Esophagus (tissue), 2 donors: Measurements from ENCODE around the gene AQP3. TPM values are rescaled to one million over a fixed set of nuclear protein-coding genes. Genes with fewer than 3 reads are reported as not detected.

ENCODE experiments used
- H3K27ac ChIP-seq, 2 donors: one replicate each; pipeline ENCODE4 v1.5.1; 2013; ENCODE audit warnings: low read depth in 2 of 2, mild to moderate bottlenecking in 2 of 2, inconsistent platforms in 1 of 2, low read length in 1 of 2, moderate library complexity in 1 of 2
- H3K27me3 ChIP-seq, 2 donors: one replicate each; pipeline ENCODE4 v1.6.1; 2013; ENCODE audit warnings: low read length in 2 of 2, control low read depth in 1 of 2, mild to moderate bottlenecking in 1 of 2; ENCODE audit not compliant: insufficient read depth in 2 of 2, control insufficient read depth in 1 of 2
- H3K36me3 ChIP-seq, 2 donors: one replicate each; pipeline ENCODE4 v1.6.1; 2013; ENCODE audit warnings: low read length in 1 of 2; ENCODE audit not compliant: control insufficient read depth in 2 of 2, insufficient read depth in 2 of 2
- H3K4me1 ChIP-seq, 2 donors: one replicate each; pipeline ENCODE4 v1.6.1; 2013; ENCODE audit warnings: low read length in 1 of 2; ENCODE audit not compliant: control insufficient read depth in 2 of 2, insufficient read depth in 2 of 2
- H3K4me3 ChIP-seq, 2 donors: one replicate each; pipeline ENCODE4 v1.5.1; 2013; ENCODE audit warnings: low read length in 2 of 2, mild to moderate bottlenecking in 2 of 2, low read depth in 1 of 2, moderate library complexity in 1 of 2
- H3K9me3 ChIP-seq, 2 donors: one replicate each; pipeline ENCODE4 v1.6.1; 2013; ENCODE audit warnings: mild to moderate bottlenecking in 2 of 2, low read depth in 1 of 2, low read length in 1 of 2, moderate library complexity in 1 of 2; ENCODE audit not compliant: control insufficient read depth in 2 of 2, insufficient read depth in 1 of 2
- WGBS, 2 donors: extraction: QIAGEN DNeasy Blood & Tissue Kit; methylation state at CpG; one replicate each; pipeline ENCODE4 v1.1.7; 2013; 5-methylcytosine and 5-hydroxymethylcytosine counted together
- polyA plus RNA-seq, 2 donors: library from polyadenylated mRNA; stranded (reverse); fragments of 200-250 nt; gene quantifications; one replicate each; pipeline ENCODE4 v1.2.3, GENCODE V29; 2013
- donor health status: healthy with polysubstance abuse.
- donor health status: Bipolar disorder and iron deficiency.

Gene AQP3
- polyA plus RNA-seq, 2 donors = 933 to 1,009 TPM

DNA sequence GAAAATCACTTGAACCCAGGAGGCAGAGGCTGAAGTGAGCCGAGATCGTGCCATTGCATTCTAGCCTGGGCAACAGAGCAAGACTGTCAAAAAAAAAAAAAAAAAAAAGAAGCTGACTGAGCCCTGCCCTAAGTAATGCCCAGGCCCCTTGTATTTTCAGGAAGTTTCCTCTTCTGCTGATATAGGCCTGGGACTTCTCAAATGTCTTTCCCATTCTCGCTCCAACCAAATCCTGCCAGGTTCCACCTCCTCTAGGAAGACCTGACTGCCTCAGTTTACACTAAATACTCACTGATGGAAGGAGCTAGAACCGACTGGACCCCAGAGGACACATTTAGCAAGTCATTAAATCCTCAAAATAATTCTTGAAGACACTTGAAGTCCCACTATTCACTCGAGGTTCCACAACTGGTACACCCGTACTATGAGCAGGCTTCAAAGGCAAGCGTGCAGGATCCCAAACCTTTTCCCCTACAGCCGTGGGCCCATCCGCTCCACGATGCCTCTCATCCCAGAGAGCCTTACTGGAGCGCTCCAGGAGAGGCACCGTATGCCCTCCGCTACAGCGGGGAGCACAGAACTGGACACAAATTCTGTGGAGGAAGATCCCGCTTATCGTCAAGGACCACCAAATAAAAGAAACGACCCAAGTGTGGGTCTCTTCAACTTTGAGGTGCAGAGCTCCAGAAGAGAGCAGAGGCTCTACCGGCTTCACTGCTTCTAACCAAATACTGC lies 25.7 kb upstream of the AQP3 start:
- H3K36me3 ChIP-seq = peaks cover 24 to 29% of the 10 kb centered on the region in 2 donors
- peak overlapping the region; percentile 86 to 88 for H3K4me3 ChIP-seq
- H3K4me1 ChIP-seq = peaks cover 0 to 9% of the 10 kb centered on the region in 2 donors
- H3K9me3 ChIP-seq = no peaks in the 10 kb centered on the region
- WGBS, 2 donors = 9% methylated on average over 18 of the region's 18 CpGs
- peak overlapping the region in 1 of 2 donors; percentile 69 for H3K27ac ChIP-seq
- no peaks in the 10 kb centered on the region for H3K27me3 ChIP-seq

DNA sequence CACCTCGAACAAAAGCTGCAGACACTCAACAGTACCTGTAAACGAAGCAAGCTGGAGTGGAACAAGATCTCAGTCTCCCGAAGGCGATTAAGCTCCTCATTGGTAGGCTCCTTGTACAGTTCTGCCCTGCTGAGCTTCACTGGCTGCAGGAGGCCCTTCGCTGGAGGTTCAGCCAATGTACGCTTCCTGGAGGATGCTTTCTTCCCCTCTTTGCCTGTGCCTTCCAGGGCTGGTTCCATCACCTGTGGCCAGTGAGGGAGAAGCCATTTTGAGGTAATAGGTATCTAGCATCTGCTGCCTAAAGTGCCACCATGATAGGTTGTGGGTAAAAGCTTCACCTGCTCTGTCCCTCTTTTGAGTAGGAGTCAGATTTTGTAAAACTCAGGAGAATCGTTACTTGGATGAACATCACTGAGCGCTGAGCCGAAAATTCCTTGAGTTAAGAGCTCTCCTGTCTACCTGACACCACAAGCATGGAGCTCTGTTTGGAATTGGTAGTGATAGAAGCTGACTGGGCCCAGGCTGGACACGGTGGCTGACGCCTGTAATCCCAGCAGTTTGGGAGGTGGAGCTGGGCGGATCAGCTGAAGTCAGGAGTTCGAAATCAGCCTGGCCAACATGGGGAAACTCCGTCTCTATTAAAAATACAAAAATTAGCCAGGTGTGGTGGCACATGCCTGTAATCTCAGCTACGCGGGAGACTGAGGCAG lies 24.9 kb upstream of the AQP3 start:
- Histone ChIP-seq H3K4me1 (peaks cover 0 to 9% of the 10 kb centered on the region in 2 donors), H3K36me3 (peaks cover 29 to 36% of the 10 kb centered on the region in 2 donors), H3K9me3 (no peaks in the 10 kb centered on the region), H3K27ac (no peak overlapping the region), H3K4me3 (peak overlapping the region in 1 of 2 donors; percentile 86), H3K27me3 (no peaks in the 10 kb centered on the region)
- WGBS, 2 donors = 82 to 87% methylated on average over 16 of the region's 16 CpGs

DNA sequence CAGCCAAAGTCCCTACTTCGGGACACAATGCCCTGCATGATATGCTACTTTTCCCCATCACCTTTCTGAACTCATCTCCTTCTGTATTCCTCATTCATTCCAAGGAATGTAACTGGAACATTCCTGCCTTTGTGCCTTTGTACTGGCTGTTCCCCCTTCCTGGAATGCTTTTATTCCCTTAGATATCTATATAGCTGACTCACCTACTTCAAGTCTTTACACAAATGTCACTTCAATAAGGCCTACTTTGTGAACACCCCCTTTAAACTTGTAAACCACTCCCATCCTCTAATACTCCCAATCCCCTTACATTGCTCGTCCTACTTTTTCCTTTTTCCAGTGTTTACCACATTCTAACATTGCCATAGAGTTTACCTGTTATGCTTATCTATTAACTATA lies 24.0 kb upstream of the AQP3 start:
- H3K9me3 ChIP-seq = no peaks in the 10 kb centered on the region
- H3K27me3 ChIP-seq = no peaks in the 10 kb centered on the region
- no peak overlapping the region for H3K4me3 ChIP-seq
- H3K4me1 ChIP-seq = peaks cover 0 to 12% of the 10 kb centered on the region in 2 donors
- no peak overlapping the region for H3K27ac ChIP-seq
- 70 to 93% methylated on average over 2 of the region's 2 CpGs for WGBS, 2 donors
- peaks cover 32 to 44% of the 10 kb centered on the region in 2 donors for H3K36me3 ChIP-seq

DNA sequence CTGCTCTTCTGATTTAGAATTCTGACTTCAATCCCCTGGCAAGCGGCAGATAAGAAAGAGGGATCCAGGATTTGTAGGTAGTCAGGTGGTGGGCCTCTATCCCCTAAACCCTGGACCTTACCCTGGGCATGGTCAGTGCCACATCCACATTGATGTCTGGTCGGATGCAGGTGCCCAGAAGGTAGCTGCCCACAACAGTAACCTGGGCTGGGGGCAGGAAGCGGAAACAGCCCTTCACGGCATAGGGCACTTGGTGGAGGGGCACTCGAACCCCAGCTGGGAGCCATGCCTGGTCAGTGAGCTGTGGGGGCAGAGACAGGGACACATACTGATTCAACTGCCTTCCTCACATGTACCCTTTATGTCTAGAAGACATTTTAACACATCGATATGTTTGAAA lies 22.5 kb upstream of the AQP3 start:
- Histone ChIP-seq H3K36me3 (peaks cover 41 to 58% of the 10 kb centered on the region in 2 donors), H3K4me1 (peaks cover 0 to 20% of the 10 kb centered on the region in 2 donors), H3K4me3 (no peak overlapping the region), H3K27ac (no peak overlapping the region), H3K27me3 (no peaks in the 10 kb centered on the region), H3K9me3 (no peaks in the 10 kb centered on the region)
- WGBS, 2 donors = 94 to 97% methylated on average over 6 of the region's 6 CpGs

DNA sequence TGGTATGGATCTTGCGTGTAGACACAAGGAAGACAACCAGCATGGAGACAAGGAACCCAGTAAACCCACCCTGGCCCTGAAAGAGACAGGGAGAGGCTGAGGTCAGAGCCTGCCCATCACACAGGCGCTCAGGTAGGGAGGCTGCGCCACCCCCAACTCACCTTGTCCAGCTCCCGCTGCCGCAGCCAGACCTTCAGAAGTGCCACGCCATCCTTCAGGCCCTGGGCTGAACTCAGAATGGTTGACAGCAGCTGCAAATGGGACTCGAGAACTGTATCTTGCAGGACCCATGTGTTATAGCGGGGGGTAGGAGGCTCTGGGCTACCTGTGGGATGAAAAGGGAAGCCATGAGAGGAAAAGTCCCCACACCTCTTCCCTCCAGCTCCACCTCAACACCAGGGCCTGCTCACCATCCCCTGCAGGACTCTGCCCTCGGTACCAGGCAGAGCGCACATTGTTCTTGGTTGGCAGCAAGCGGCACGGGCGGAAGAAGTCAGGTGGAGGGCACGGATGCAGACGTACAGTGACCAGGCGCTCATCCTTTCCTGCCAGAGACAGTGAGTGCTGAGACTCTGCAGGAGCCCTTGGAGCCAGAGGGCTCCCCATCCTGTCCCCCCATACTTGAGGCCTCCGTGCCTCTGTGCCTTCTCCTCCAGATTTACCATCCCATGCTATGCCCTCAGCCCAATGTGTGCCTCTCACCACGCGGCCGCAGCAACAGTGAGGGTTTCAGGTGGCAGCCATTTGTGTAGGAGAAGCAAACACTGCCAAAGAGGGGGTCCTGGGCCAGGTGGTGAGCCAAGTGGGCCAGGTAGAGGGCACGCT lies 21.6 kb upstream of the AQP3 start:
- Histone ChIP-seq H3K4me1 (peaks cover 0 to 28% of the 10 kb centered on the region in 2 donors), H3K27ac (no peak overlapping the region), H3K9me3 (no peaks in the 10 kb centered on the region), H3K36me3 (peaks cover 45 to 67% of the 10 kb centered on the region in 2 donors), H3K4me3 (no peak overlapping the region), H3K27me3 (no peaks in the 10 kb centered on the region)
- 94 to 96% methylated on average over 19 to 21 of the region's 21 CpGs for WGBS, 2 donors

DNA sequence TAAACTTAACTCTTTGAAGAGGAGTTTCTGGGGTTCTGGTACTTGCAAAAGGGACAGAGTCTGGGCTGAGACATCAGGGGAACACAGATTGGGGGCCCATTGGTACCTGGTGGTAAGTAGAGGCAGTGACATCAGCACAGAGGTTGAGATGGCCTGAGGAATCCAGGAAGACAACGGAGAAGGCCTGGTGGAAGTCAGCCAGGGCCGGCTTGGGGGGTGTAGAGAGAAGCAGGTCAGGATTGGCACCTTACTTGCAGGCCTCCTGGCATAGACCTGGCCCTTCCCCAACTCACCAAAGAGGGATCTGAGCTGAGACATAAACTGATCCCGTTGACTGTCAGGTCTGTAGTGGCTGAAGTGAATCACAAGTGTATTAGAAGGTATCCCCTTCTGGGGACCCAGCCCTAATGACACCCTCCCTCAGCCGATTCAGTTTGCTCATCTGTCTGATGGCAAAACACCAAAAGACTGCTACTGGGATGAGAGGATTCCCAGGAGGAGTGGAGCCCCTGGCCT lies 20.9 kb upstream of the AQP3 start:
- Histone ChIP-seq H3K36me3 (peaks cover 45 to 74% of the 10 kb centered on the region in 2 donors), H3K27me3 (no peaks in the 10 kb centered on the region)
- WGBS, 2 donors = 61 to 65% methylated on average over 4 of the region's 4 CpGs

DNA sequence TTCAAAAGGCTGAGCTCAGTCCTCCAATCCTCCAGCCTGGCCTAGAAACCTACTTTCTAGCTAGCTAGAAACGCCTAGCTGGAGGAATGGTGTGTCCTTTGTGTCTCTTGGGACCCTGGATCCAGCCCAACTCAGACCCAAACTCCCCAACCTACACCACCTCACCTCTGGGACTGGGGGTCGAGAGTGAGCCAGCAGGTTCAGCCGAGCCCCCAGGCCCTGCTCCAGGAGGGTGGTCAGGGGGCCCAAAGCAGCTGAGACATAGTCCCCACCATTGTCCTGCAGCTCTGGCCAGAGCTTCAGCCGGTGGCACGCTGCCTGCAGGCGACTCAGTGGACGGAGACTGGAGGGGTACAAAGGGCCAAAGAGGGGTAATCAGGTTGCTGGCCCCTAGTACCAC lies 20.1 kb upstream of the AQP3 start:
- Histone ChIP-seq H3K4me3 (no peak overlapping the region), H3K4me1 (peaks cover 0 to 28% of the 10 kb centered on the region in 2 donors), H3K9me3 (no peaks in the 10 kb centered on the region), H3K27me3 (no peaks in the 10 kb centered on the region), H3K27ac (no peak overlapping the region), H3K36me3 (peaks cover 46 to 81% of the 10 kb centered on the region in 2 donors)
- 78 to 88% methylated on average over 7 of the region's 7 CpGs for WGBS, 2 donors

More for the DNA sequence above, 20.9 kb upstream of the AQP3 start:
- no peak overlapping the region for H3K4me3 ChIP-seq
- no peaks in the 10 kb centered on the region for H3K9me3 ChIP-seq
- H3K27ac ChIP-seq = no peak overlapping the region
- peaks cover 0 to 31% of the 10 kb centered on the region in 2 donors for H3K4me1 ChIP-seq

DNA sequence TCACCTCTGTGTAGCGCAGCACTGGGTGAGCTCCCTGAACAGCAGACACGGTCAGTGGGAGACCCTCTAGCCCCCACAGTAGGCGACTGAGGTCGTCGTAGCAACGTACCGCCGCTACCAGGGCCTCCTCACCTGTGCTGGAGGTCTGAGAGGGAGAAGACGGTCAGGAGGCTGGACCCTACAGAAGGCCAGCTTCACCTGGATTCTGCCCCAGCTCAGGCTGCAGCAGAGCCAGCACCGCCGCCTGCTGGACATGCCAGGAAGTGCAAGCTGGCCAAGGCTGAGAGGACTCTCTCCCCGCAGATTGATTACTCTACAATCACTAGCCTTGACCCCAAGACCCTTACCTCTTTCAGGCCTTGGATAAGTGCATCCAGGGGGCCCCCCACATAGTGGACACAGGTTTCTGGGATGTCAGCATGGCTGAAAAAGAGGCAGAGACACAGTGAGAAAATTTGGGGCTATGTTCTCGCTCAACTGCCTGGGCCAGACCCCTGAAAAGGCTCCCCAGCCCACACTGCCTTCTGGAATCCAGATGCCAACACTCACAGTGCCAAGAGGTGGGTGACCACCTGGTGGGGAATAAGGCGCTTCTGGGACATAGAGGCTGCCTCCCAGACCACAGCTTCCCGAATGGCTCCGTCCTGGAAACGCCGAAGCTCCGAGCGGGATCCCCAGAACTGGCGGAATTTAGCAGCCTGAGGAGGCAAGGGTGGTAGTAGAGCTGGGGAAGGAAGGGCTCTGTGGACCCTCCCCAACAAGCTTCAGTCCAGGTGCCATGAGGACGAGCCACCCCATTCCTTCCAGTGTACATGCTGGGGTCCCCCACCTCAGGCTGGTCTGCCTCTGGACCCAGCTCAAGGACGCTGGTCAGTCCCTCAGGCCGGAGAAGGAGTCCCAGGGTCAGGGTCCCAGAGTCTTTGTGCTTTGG lies 19.4 kb upstream of the AQP3 start:
- no peaks in the 10 kb centered on the region for H3K27me3 ChIP-seq
- WGBS, 2 donors = 68 to 75% methylated on average over 24 of the region's 24 CpGs
- peaks cover 53 to 87% of the 10 kb centered on the region in 2 donors for H3K36me3 ChIP-seq
- H3K27ac ChIP-seq = no peak overlapping the region
- no peaks in the 10 kb centered on the region for H3K9me3 ChIP-seq
- H3K4me1 ChIP-seq = peaks cover 0 to 29% of the 10 kb centered on the region in 2 donors
- H3K4me3 ChIP-seq = no peak overlapping the region
